Fibroblast of pulmonary artery (primary cell): Measurements from ENCODE around the gene ALKBH6.

Experiments
- DNase-seq: peaks from one replicate; pipeline ENCODE4 v3.0.0-alpha.2; 2010; ENCODE audit warnings: low read depth
- H3K4me3 ChIP-seq: replicated peaks from 2 replicates; pipeline ENCODE4 v1.5.1; 2011; ENCODE audit warnings: low read depth, mild to moderate bottlenecking, control low read depth, low read length, moderate library complexity
- CTCF ChIP-seq: IDR thresholded peaks from 2 replicates; pipeline ENCODE4 v1.5.1; 2011; ENCODE audit warnings: mild to moderate bottlenecking, control low read depth, low read length, inconsistent platforms; ENCODE audit errors: missing control alignments

The ALKBH6 gene

DNA sequence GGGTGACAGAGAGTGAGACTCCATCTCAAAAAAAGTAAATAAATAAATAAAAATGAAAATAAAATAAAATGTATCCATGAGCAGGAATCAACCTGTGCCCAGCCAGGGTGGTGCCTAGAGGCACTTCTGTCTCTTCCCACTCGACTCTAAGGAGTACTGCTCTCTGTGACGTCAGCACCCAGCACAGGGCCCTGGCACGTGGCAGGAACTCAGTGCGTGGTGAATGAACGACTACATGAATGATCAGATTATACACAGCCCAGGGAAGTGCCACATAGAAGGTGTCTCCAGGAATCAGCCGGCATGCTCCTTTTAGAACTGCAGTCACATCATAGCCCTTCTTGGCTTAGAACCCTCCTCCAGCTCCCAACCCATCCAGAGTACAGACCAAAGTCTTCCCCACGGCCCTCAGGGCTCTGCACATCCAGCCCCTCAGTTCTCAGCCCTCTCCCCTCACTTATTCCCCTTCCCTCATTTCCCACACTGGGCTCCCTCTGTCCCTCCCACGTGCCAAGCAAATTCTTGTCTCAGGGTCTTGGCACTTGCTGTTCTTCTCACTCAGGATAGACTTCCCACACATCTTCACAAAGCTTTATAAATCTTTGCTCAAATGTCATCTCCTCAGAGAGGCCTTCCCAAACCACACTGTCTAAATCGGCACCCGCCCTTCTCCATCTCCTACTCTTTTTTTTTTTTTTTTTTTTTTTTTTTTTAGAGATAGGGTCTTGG lies 14.5 kb upstream of the ALKBH6 start:
- H3K4me3 ChIP-seq, result no peak overlapping the region
- TF ChIP-seq CTCF, result no peak
- no peak for DNase-seq

- TF ChIP-seq CTCF, result no peak
- H3K4me3 ChIP-seq, result no peak overlapping the region
- DNase-seq, result no peak
Observed at GRCh38 chr19:36027696-36028095, 13.7 kb upstream of the ALKBH6 start.

DNA sequence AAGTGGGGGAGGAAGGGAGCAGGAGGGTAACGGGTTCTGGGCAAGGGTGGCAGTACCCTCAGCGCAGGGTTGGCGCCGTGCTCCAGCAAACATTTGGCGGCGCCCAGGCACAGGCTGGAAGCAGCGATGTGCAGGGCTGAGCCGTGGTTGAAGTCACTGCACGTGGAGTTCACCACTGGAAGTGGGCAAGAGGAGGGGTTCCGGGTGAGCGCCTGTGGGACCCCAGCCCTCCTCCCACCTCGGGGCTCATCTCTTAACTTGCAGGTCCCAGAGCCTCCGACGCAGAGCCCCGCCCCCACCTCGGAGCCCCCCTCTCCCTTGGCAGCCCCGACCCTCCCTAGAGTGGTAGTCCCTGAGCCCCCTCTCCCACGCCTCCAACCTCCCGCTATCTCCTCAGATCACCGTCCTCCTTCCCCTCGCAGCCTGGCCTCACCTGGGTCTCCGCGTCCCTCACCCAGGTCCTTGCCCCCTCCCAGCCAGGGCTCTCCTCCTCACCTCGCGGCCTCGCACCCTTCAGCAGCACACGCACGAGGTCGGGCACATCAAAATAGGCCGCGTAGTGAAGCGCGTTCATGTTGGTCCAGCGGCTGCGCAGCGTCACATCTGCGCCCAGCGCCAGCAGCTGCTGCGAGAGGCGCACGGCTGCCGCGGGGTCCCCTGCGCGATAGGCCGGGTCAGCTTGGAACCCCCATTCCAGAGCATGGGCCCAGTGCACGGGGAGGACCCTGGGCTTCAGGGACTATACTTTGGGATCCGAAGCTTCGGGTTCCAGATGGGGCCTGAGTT lies 12.3 kb upstream of the ALKBH6 start:
- TF ChIP-seq CTCF, result no peak
- H3K4me3 ChIP-seq, result no peak overlapping the region
- DNase-seq, result no peak

DNA sequence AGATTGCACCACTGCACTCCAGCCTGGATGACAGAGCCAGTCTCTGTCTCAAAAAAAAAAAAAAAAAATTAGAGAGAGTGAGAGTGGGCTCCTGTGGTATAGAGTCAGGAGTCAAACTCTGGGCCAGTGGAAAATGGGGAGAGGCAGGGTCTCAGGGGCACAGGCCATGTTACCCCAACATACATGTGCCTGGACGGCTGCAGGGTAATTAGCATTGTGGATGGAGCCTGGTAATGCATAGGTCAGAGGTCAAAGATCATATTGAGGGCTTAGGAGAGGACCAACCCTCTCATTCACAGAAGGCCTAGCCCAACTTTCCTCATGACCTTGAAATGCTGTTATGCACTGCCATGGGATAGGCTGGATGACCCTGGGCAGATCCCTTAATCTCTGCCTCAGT lies 11.5 kb upstream of the ALKBH6 start:
- DNase-seq, result no peak
- TF ChIP-seq CTCF, result no peak
- H3K4me3 ChIP-seq, result no peak overlapping the region

- no peak for DNase-seq
- no peak overlapping the region for H3K4me3 ChIP-seq
- no peak for TF ChIP-seq CTCF
Observed at GRCh38 chr19:36023432-36023831, 9.4 kb upstream of the ALKBH6 start.

- H3K4me3 ChIP-seq, result no peak overlapping the region
- DNase-seq, result no peak
- TF ChIP-seq CTCF, result no peak
Observed at GRCh38 chr19:36019061-36019670, 5.2 kb upstream of the ALKBH6 start.
